Bronchial epithelial cell (primary cell): ENCODE results near the gene PARVB. TPM values are rescaled to one million over a fixed set of nuclear protein-coding genes. Genes with fewer than 3 reads are reported as not detected.

ENCODE experiments used
- DNase-seq: peaks from one replicate; pipeline ENCODE4 v3.0.0-alpha.2; 2010; ENCODE audit warnings: low read depth
- FAIRE-seq: peaks from 2 replicates; lab custom pipeline; 2011; peaks lifted over from hg19 to GRCh38; lab: Jason Lieb, UNC
- H3K27me3 ChIP-seq: 2 replicates; pipeline ENCODE4 v1.5.1; 2011; ENCODE audit warnings: low read length; ENCODE audit not compliant: control insufficient read depth, insufficient read depth
- H3K36me3 ChIP-seq: 2 replicates; pipeline ENCODE4 v1.5.1; 2011; ENCODE audit warnings: low read length; ENCODE audit not compliant: control insufficient read depth, insufficient read depth
- H3K4me3 ChIP-seq: 2 replicates; pipeline ENCODE4 v1.5.1; 2011; ENCODE audit warnings: mild to moderate bottlenecking, low read depth, low read length, control low read depth
- CTCF ChIP-seq: IDR thresholded peaks from 2 replicates; pipeline ENCODE4 v1.5.1; 2011; ENCODE audit warnings: mild to moderate bottlenecking, moderate library complexity, low read length, control low read depth, inconsistent platforms; ENCODE audit not compliant: insufficient read depth, severe bottlenecking
- total RNA-seq: library from RNA; depleted of rRNA; stranded (reverse); fragments of >200 nt; gene quantifications from 2 replicates; pipeline ENCODE4 v1.2.1, GENCODE V29; 2014

PARVB gene
- total RNA-seq, 1 donor from 2014 or later: 3.4 TPM

GRCh38 chr22:44196731-44197131 is 172.6 kb downstream of the PARVB start:
- no peak for DNase-seq
- H3K36me3 ChIP-seq: no peaks in the 10 kb centered on the region
- no peak for TF ChIP-seq CTCF
- peaks cover 7% of the 10 kb centered on the region for H3K27me3 ChIP-seq
- no peak for FAIRE-seq
- no peak overlapping the region for H3K4me3 ChIP-seq

GRCh38 chr22:44197271-44197670 is 173.2 kb downstream of the PARVB start:
- FAIRE-seq (peak; percentile 43), DNase-seq (no peak)
- Histone ChIP-seq H3K36me3 (no peaks in the 10 kb centered on the region), H3K27me3 (peaks cover 7% of the 10 kb centered on the region), H3K4me3 (no peak overlapping the region)
- no peak for TF ChIP-seq CTCF

GRCh38 chr22:44199164-44199563 is 175.1 kb downstream of the PARVB start:
- Histone ChIP-seq H3K27me3 (peaks cover 7% of the 10 kb centered on the region), H3K4me3 (no peak overlapping the region), H3K36me3 (no peaks in the 10 kb centered on the region)
- DNase-seq (no peak), FAIRE-seq (no peak)
- no peak for TF ChIP-seq CTCF

- Histone ChIP-seq H3K36me3 (no peaks in the 10 kb centered on the region), H3K4me3 (no peak overlapping the region), H3K27me3 (peaks cover 7% of the 10 kb centered on the region)
- no peak for TF ChIP-seq CTCF
- no peak for FAIRE-seq
- no peak for DNase-seq
Measured at GRCh38 chr22:44199866-44200265, 175.8 kb downstream of the PARVB start.

GRCh38 chr22:44200451-44200850 is 176.3 kb downstream of the PARVB start:
- no peak for TF ChIP-seq CTCF
- Histone ChIP-seq H3K4me3 (no peak overlapping the region), H3K27me3 (peaks cover 6% of the 10 kb centered on the region), H3K36me3 (no peaks in the 10 kb centered on the region)
- DNase-seq (no peak), FAIRE-seq (no peak)

- no peak for DNase-seq
- Histone ChIP-seq H3K36me3 (no peaks in the 10 kb centered on the region), H3K27me3 (peaks cover 6% of the 10 kb centered on the region), H3K4me3 (no peak overlapping the region)
- TF ChIP-seq CTCF: no peak
- no peak for FAIRE-seq
Measured at GRCh38 chr22:44200855-44201550, 176.9 kb downstream of the PARVB start.
